ENCODE data around the gene DHX8.

Gene DHX8

GRCh38 chr17:43483674-43484551 lies at the start of gene DHX8:
Gene DHX8, plus strand, starts transcription at chr17:43483975. Its CDS starts 63 bp downstream, at chr17:43484038.
- H3K79me2 ChIP-seq: peaks cover 33% of the 10 kb centered on the region
- H3K4me1 ChIP-seq: peaks cover 26% of the 10 kb centered on the region
- TF ChIP-seq CTCF (IDR thresholded peaks at IDR 0.05): peak; percentile 100
- H3K9ac ChIP-seq: peak within 1 kb of the TSS; percentile 8
- H2AFZ ChIP-seq: peak within 1 kb of the TSS; percentile 93
- H3K27ac ChIP-seq: peak within 1 kb of the TSS; percentile 56
- peak within 1 kb of the TSS; percentile 87 for H3K4me3 ChIP-seq (ENCODE audit: low read depth, low read length)
- H3K9me3 ChIP-seq (ENCODE audit: control insufficient read depth, low read length): no peaks in the 10 kb centered on the region
- peak within 1 kb of the TSS; percentile 76 for H3K4me2 ChIP-seq (ENCODE audit: low read length)
- H3K36me3 ChIP-seq (ENCODE audit: control insufficient read depth, insufficient read depth, low read length): no peaks in the 10 kb centered on the region
- no peaks in the 10 kb centered on the region for H3K27me3 ChIP-seq (ENCODE audit: control insufficient read depth, insufficient read depth, low read length)

- no peak overlapping the region for H3K27ac ChIP-seq
- no peaks in the 10 kb centered on the region for H3K9me3 ChIP-seq (ENCODE audit: control insufficient read depth, low read length)
- no peak overlapping the region for H3K4me2 ChIP-seq (ENCODE audit: low read length)
- no peak for TF ChIP-seq CTCF (IDR thresholded peaks at IDR 0.05)
- H3K4me1 ChIP-seq: peaks cover 5% of the 10 kb centered on the region
- H3K79me2 ChIP-seq: no peaks in the 10 kb centered on the region
- H3K36me3 ChIP-seq (ENCODE audit: control insufficient read depth, insufficient read depth, low read length): no peaks in the 10 kb centered on the region
- H2AFZ ChIP-seq: peak overlapping the region; percentile 11
- no peak overlapping the region for H3K9ac ChIP-seq
- no peak overlapping the region for H3K4me3 ChIP-seq (ENCODE audit: low read depth, low read length)
- no peaks in the 10 kb centered on the region for H3K27me3 ChIP-seq (ENCODE audit: control insufficient read depth, insufficient read depth, low read length)
Measured at GRCh38 chr17:43434902-43435319, 48.9 kb upstream of the DHX8 start.

GRCh38 chr17:43437756-43438155 lies 46.0 kb upstream of the DHX8 start:
- TF ChIP-seq CTCF (IDR thresholded peaks at IDR 0.05): no peak
- H2AFZ ChIP-seq: no peak overlapping the region
- H3K79me2 ChIP-seq: no peaks in the 10 kb centered on the region
- no peak overlapping the region for H3K9ac ChIP-seq
- no peak overlapping the region for H3K4me3 ChIP-seq (ENCODE audit: low read depth, low read length)
- H3K9me3 ChIP-seq (ENCODE audit: control insufficient read depth, low read length): no peaks in the 10 kb centered on the region
- peaks cover 4% of the 10 kb centered on the region for H3K4me1 ChIP-seq
- H3K36me3 ChIP-seq (ENCODE audit: control insufficient read depth, insufficient read depth, low read length): no peaks in the 10 kb centered on the region
- no peaks in the 10 kb centered on the region for H3K27me3 ChIP-seq (ENCODE audit: control insufficient read depth, insufficient read depth, low read length)
- H3K4me2 ChIP-seq (ENCODE audit: low read length): no peak overlapping the region
- H3K27ac ChIP-seq: no peak overlapping the region

- H3K36me3 ChIP-seq (ENCODE audit: control insufficient read depth, insufficient read depth, low read length): no peaks in the 10 kb centered on the region
- no peak overlapping the region for H2AFZ ChIP-seq
- H3K27me3 ChIP-seq (ENCODE audit: control insufficient read depth, insufficient read depth, low read length): no peaks in the 10 kb centered on the region
- H3K4me3 ChIP-seq (ENCODE audit: low read depth, low read length): no peak overlapping the region
- no peak for TF ChIP-seq CTCF (IDR thresholded peaks at IDR 0.05)
- no peak overlapping the region for H3K9ac ChIP-seq
- H3K4me1 ChIP-seq: peaks cover 6% of the 10 kb centered on the region
- H3K4me2 ChIP-seq (ENCODE audit: low read length): no peak overlapping the region
- H3K9me3 ChIP-seq (ENCODE audit: control insufficient read depth, low read length): no peaks in the 10 kb centered on the region
- H3K27ac ChIP-seq: no peak overlapping the region
- H3K79me2 ChIP-seq: no peaks in the 10 kb centered on the region
Measured at GRCh38 chr17:43438626-43439025, 45.1 kb upstream of the DHX8 start.

Data from parathyroid adenoma (tissue), 2 donors.